HG02571 (cell line): ENCODE measurements around the gene DHH.

Experiments
- ATAC-seq: cut with Tn5 transposase; IDR thresholded peaks from one replicate; pipeline ENCODE4 v1.9.1; 2021; ENCODE audit warnings: mild to moderate bottlenecking, moderate library complexity; ENCODE audit not compliant: unreplicated experiment

The DHH gene

GRCh38 chr12:49051777-49052438 lies 42.7 kb downstream of the DHH start:
- no peak for ATAC-seq

GRCh38 chr12:49051373-49051764 lies 43.2 kb downstream of the DHH start:
- no peak for ATAC-seq

- ATAC-seq, result no peak
Observed at GRCh38 chr12:49050507-49051372, 43.9 kb downstream of the DHH start.

GRCh38 chr12:49049566-49050224 lies 44.9 kb downstream of the DHH start:
- no peak for ATAC-seq

GRCh38 chr12:49048953-49049352 lies 45.6 kb downstream of the DHH start:
- ATAC-seq, result no peak

GRCh38 chr12:49046129-49046895 lies 48.3 kb downstream of the DHH start:
- no peak for ATAC-seq

GRCh38 chr12:49044660-49045059 lies 49.9 kb downstream of the DHH start:
- ATAC-seq, result no peak

GRCh38 chr12:49043856-49044258 lies 50.7 kb downstream of the DHH start:
- ATAC-seq, result no peak

GRCh38 chr12:49043241-49043640 lies 51.4 kb downstream of the DHH start:
- ATAC-seq, result no peak

GRCh38 chr12:49041881-49042484 lies 52.6 kb downstream of the DHH start:
- no peak for ATAC-seq

GRCh38 chr12:49041036-49041880 lies 53.3 kb downstream of the DHH start:
- no peak for ATAC-seq

- ATAC-seq, result no peak
Observed at GRCh38 chr12:49040364-49040855, 54.2 kb downstream of the DHH start.

GRCh38 chr12:49039421-49040363 lies 54.9 kb downstream of the DHH start:
- ATAC-seq, result no peak

GRCh38 chr12:49038291-49038955 lies 56.2 kb downstream of the DHH start:
- no peak for ATAC-seq

- ATAC-seq, result no peak
Observed at GRCh38 chr12:49037947-49038237, 56.7 kb downstream of the DHH start.

GRCh38 chr12:49037111-49037946 lies 57.3 kb downstream of the DHH start:
- ATAC-seq, result no peak
